Medulla oblongata (tissue), 1 donor: ENCODE data around the gene STK26.
"Not testable (repeated sequence)": the region's sequence is repeated elsewhere in the genome, so short reads cannot be mapped to it uniquely, and the experiment has no call there.

Experiments
- DNase-seq: peaks from one replicate; pipeline ENCODE4 v3.0.0-alpha.2; 2015; ENCODE audit errors: extremely low spot score

STK26 gene

GRCh38 chrX:132022967-132023895 is at the start of gene STK26:
TSS of gene STK26 (plus strand) at chrX:132023302. CDS start at chrX:132023618, 316 bp downstream.
- peak; percentile 21 for DNase-seq

GRCh38 chrX:131975851-131976250 is 47.3 kb upstream of the STK26 start:
- no peak for DNase-seq

- DNase-seq: no peak
Measured at GRCh38 chrX:131977619-131978018, 45.5 kb upstream of the STK26 start.

GRCh38 chrX:131979116-131979515 is 44.0 kb upstream of the STK26 start:
- DNase-seq: no peak

GRCh38 chrX:131985526-131986049 is 37.5 kb upstream of the STK26 start:
- DNase-seq: no peak

- peak; percentile 19 for DNase-seq
Measured at GRCh38 chrX:131987252-131987651, 35.9 kb upstream of the STK26 start.

GRCh38 chrX:131988236-131988635 is 34.9 kb upstream of the STK26 start:
- no peak for DNase-seq

GRCh38 chrX:132001127-132001526 is 22.0 kb upstream of the STK26 start:
- no peak for DNase-seq

- DNase-seq: no peak
Measured at GRCh38 chrX:132004728-132005127, 18.4 kb upstream of the STK26 start.

GRCh38 chrX:132009350-132009749 is 13.8 kb upstream of the STK26 start:
- DNase-seq: no peak

GRCh38 chrX:132010213-132010612 is 12.9 kb upstream of the STK26 start:
- not testable (repeated sequence) for DNase-seq

GRCh38 chrX:132015875-132016274 is 7.2 kb upstream of the STK26 start:
- DNase-seq: peak; percentile 2

- DNase-seq: no peak
Measured at GRCh38 chrX:132016628-132017430, 6.3 kb upstream of the STK26 start.

GRCh38 chrX:132017431-132018185 is 5.5 kb upstream of the STK26 start:
- DNase-seq: peak; percentile 19

- no peak for DNase-seq
Measured at GRCh38 chrX:132022198-132022966, 720 bp upstream of the STK26 start.

GRCh38 chrX:132023896-132024386 is 839 bp downstream of the STK26 start:
- DNase-seq: no peak

- DNase-seq: no peak
Measured at GRCh38 chrX:132025041-132025440, 1.9 kb downstream of the STK26 start.

- DNase-seq: no peak
Measured at GRCh38 chrX:132030264-132030663, 7.2 kb downstream of the STK26 start.

GRCh38 chrX:132031867-132032266 is 8.8 kb downstream of the STK26 start:
- DNase-seq: no peak

- no peak for DNase-seq
Measured at GRCh38 chrX:132033166-132033565, 10.1 kb downstream of the STK26 start.

- DNase-seq: no peak
Measured at GRCh38 chrX:132034648-132035047, 11.5 kb downstream of the STK26 start.
